ENCODE results near the gene TMEM89. TPM values are rescaled to one million over a fixed set of nuclear protein-coding genes. Genes with fewer than 3 reads are reported as not detected.

Gene TMEM89
- polyA plus RNA-seq, 3 donors = 0.21 TPM; not detected in 2

DNA sequence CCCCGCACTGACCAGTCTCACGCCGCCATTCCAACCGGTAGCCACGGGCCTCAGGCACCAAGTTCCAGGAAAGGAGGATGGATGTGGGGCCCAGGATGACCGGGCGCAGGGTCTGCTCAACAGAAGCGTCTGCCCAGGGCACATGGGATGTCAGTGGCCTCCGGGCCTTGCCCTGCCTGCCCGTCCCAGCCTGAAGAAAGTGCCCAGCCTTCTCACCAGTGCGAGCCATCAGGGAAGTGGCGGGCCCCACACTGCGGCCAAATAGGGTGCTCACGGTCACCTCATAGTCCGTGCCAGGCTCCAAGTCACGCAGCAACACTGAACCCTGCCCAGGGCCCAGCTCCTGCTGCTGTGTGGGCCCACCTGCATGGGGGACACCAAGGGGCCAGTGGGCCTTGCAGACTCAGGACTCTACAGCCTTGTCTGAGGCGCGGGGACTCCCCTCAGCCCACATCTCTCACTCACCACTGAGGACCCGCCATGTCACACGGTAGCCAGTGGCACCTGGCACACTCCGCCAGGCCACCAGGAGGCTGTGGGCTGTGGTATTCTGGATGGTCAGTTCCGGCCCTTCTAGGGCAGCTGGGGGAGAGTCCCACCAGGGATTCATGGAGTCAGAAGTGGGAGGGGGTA is 29.6 kb downstream of the TMEM89 start:
- no peak overlapping the region for H3K27ac ChIP-seq (ENCODE audit: low read depth in 1 of 2, low read length in 2 of 2)
- no peaks in the 10 kb centered on the region for H3K9me3 ChIP-seq (replicated peaks in 1 of 2; ENCODE audit: control insufficient read depth in 1 of 2, insufficient read depth in 1 of 2, low read length in 2 of 2)
- H3K79me2 ChIP-seq (ENCODE audit: insufficient read depth, low read length) = no peaks in the 10 kb centered on the region
- peaks cover 12% of the 10 kb centered on the region for H3K4me1 Mint-ChIP-seq
- no peak overlapping the region for H2AFZ ChIP-seq (ENCODE audit: insufficient read depth, low read depth, low read length, poor library complexity, severe bottlenecking)
- H3K9me3 Mint-ChIP-seq = peaks cover 0 to 6% (median 3%) of the 10 kb centered on the region in 7 donors
- H4K20me1 ChIP-seq (ENCODE audit: insufficient read depth, low read length) = peaks cover 5% of the 10 kb centered on the region
- H3K4me3 ChIP-seq (replicated peaks in 1 of 3; ENCODE audit: low read depth in 2 of 3, low read length in 3 of 3) = no peak overlapping the region
- H3K9ac ChIP-seq (ENCODE audit: insufficient read depth, low read length, poor library complexity, severe bottlenecking) = no peak overlapping the region
- peaks cover 3 to 6% of the 10 kb centered on the region in 2 donors for H3K36me3 Mint-ChIP-seq
- H3K4me3 Mint-ChIP-seq = no peak overlapping the region
- DNase-seq = no peak
- TF ChIP-seq CTCF (IDR thresholded peaks at IDR 0.05) = no peak
- no peak overlapping the region for H3K4me2 ChIP-seq (replicated peaks; ENCODE audit: extremely low read depth, low read length, poor library complexity, severe bottlenecking)
- H3K27ac Mint-ChIP-seq = no peak overlapping the region
- peaks cover 6 to 47% of the 10 kb centered on the region in 2 donors for H3K27me3 ChIP-seq (ENCODE audit: control insufficient read depth in 2 of 2, insufficient read depth in 2 of 2, low read length in 2 of 2)
- intact Hi-C loops (cut with micrococcal nuclease) = no loop called here
- peaks cover 51 to 71% (median 61%) of the 10 kb centered on the region in 3 donors for H3K27me3 Mint-ChIP-seq (ENCODE audit: low read depth in 3 of 3)
- H3K4me1 ChIP-seq (ENCODE audit: control insufficient read depth in 1 of 2, insufficient read depth in 2 of 2, low read length in 2 of 2) = peaks cover 6 to 14% of the 10 kb centered on the region in 2 donors
- H3K36me3 ChIP-seq (replicated peaks in 1 of 2; ENCODE audit: control insufficient read depth in 1 of 2, insufficient read depth in 2 of 2, low read length in 2 of 2) = no peaks in the 10 kb centered on the region
- 92% methylated on average over 19 of the region's 22 CpGs for WGBS (ENCODE audit: insufficient coverage)

- peaks cover 0 to 4% of the 10 kb centered on the region in 2 donors for H3K36me3 Mint-ChIP-seq
- H3K79me2 ChIP-seq (ENCODE audit: insufficient read depth, low read length) = no peaks in the 10 kb centered on the region
- no peak for DNase-seq
These were observed 30.1 kb downstream of the TMEM89 start for GRCh38 chr3:48591436-48591835.

More at GRCh38 chr3:48591436-48591835, 30.1 kb downstream of the TMEM89 start:
- Histone ChIP-seq H3K4me3 (replicated peaks in 1 of 3; ENCODE audit: low read depth in 2 of 3, low read length in 3 of 3) (no peak overlapping the region), H3K9me3 (replicated peaks in 1 of 2; ENCODE audit: control insufficient read depth in 1 of 2, insufficient read depth in 1 of 2, low read length in 2 of 2) (no peaks in the 10 kb centered on the region), H3K4me2 (replicated peaks; ENCODE audit: extremely low read depth, low read length, poor library complexity, severe bottlenecking) (no peak overlapping the region), H3K9ac (ENCODE audit: insufficient read depth, low read length, poor library complexity, severe bottlenecking) (no peak overlapping the region), H4K20me1 (ENCODE audit: insufficient read depth, low read length) (peaks cover 4% of the 10 kb centered on the region), H2AFZ (ENCODE audit: insufficient read depth, low read depth, low read length, poor library complexity, severe bottlenecking) (no peak overlapping the region), H3K36me3 (replicated peaks in 1 of 2; ENCODE audit: control insufficient read depth in 1 of 2, insufficient read depth in 2 of 2, low read length in 2 of 2) (no peaks in the 10 kb centered on the region), H3K27me3 (ENCODE audit: control insufficient read depth in 2 of 2, insufficient read depth in 2 of 2, low read length in 2 of 2) (peaks cover 6 to 47% of the 10 kb centered on the region in 2 donors), H3K27ac (ENCODE audit: low read depth in 1 of 2, low read length in 2 of 2) (no peak overlapping the region), H3K4me1 (ENCODE audit: control insufficient read depth in 1 of 2, insufficient read depth in 2 of 2, low read length in 2 of 2) (peaks cover 6 to 14% of the 10 kb centered on the region in 2 donors)
- no peak for TF ChIP-seq CTCF (IDR thresholded peaks at IDR 0.05)
- intact Hi-C loops (cut with micrococcal nuclease) = no loop called here
- peaks cover 0 to 6% (median 3%) of the 10 kb centered on the region in 7 donors for H3K9me3 Mint-ChIP-seq
- no peak overlapping the region for H3K4me3 Mint-ChIP-seq
- H3K4me1 Mint-ChIP-seq = peaks cover 12% of the 10 kb centered on the region
- peaks cover 49 to 70% (median 62%) of the 10 kb centered on the region in 3 donors for H3K27me3 Mint-ChIP-seq (ENCODE audit: low read depth in 3 of 3)
- no peak overlapping the region for H3K27ac Mint-ChIP-seq
- 97% methylated on average over 9 of the region's 14 CpGs for WGBS (ENCODE audit: insufficient coverage)

All from CD14-positive monocyte (primary cell).